Measurements from ENCODE around the gene ZC3H7B.
"Not testable (repeated sequence)": the region's sequence is repeated elsewhere in the genome, so short reads cannot be mapped to it uniquely, and the experiment has no call there.

The ZC3H7B gene, protein sequence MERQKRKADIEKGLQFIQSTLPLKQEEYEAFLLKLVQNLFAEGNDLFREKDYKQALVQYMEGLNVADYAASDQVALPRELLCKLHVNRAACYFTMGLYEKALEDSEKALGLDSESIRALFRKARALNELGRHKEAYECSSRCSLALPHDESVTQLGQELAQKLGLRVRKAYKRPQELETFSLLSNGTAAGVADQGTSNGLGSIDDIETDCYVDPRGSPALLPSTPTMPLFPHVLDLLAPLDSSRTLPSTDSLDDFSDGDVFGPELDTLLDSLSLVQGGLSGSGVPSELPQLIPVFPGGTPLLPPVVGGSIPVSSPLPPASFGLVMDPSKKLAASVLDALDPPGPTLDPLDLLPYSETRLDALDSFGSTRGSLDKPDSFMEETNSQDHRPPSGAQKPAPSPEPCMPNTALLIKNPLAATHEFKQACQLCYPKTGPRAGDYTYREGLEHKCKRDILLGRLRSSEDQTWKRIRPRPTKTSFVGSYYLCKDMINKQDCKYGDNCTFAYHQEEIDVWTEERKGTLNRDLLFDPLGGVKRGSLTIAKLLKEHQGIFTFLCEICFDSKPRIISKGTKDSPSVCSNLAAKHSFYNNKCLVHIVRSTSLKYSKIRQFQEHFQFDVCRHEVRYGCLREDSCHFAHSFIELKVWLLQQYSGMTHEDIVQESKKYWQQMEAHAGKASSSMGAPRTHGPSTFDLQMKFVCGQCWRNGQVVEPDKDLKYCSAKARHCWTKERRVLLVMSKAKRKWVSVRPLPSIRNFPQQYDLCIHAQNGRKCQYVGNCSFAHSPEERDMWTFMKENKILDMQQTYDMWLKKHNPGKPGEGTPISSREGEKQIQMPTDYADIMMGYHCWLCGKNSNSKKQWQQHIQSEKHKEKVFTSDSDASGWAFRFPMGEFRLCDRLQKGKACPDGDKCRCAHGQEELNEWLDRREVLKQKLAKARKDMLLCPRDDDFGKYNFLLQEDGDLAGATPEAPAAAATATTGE

DNA sequence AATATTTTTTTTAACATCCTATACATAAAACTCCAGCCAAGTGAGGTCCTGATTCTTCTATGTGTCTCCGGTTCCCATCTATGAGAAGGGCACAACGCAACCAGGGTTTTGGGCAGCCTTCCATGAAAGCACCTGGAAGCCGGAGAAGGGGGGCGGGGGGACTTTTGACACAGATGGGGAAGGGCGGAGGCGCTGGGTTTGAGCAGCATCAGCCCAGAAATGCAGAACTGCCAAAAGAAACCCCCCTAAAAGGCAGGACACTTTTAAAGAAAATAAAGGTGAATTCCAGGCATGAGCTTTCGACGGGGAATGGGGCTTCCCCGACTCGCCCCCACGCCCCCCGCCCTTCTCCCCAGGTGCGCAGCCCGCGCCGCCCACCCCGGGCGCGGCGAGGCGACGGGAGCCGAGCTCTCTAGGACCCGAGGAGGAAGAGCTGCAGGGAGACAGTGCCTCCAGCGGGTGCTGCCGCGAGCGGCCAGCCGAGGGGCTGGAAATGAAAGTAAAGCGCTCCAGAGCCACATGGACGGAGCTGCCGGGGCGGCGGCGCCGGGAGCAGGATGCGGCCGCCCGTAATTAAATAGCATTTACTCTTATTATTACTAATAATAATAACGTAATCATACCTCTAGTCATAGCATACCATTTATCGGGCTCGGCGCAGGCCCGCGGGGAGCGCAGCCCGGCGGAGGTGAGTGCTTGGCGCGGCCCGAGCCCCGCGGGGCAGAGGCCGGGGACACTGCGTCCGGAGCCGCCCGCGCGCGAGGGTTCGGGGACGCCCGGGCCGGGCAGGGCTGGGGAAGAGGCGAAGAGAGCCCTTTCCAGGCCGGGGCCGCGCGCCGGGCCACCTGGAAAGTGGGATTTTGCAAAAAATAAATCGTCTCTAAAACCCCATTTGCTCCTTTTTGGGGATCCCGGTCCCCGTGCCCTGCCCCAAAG lies at the start of gene ZC3H7B:
ZC3H7B (plus strand) TSS at position 441 of the 936 bp plus-strand sequence. CDS start 19,136 bp downstream, outside the sequence.
- Histone ChIP-seq H3K4me1 (ENCODE audit: control insufficient read depth, insufficient read depth, low read length) (peaks cover 11% of the 10 kb centered on the region), H3K9me3 (ENCODE audit: control insufficient read depth, insufficient read depth, low read length) (no peaks in the 10 kb centered on the region), H3K4me3 (ENCODE audit: low read depth, low read length) (peak within 1 kb of the TSS; percentile 63)

GRCh38 chr22:41252365-41252764 lies 49.0 kb upstream of the ZC3H7B start:
- H3K9ac ChIP-seq (ENCODE audit: low read depth, low read length), result no peak overlapping the region
- no peaks in the 10 kb centered on the region for H3K9me3 ChIP-seq (ENCODE audit: control insufficient read depth, insufficient read depth, low read length)
- no peak overlapping the region for H3K4me3 ChIP-seq (ENCODE audit: low read depth, low read length)
- H3K27me3 ChIP-seq (ENCODE audit: control insufficient read depth, insufficient read depth, low read length), result no peaks in the 10 kb centered on the region
- H3K4me1 ChIP-seq (ENCODE audit: control insufficient read depth, insufficient read depth, low read length), result no peaks in the 10 kb centered on the region
- H3K36me3 ChIP-seq (ENCODE audit: control insufficient read depth, insufficient read depth, low read length), result peaks cover 88% of the 10 kb centered on the region

More for the DNA sequence above, at the start of gene ZC3H7B:
- H3K9ac ChIP-seq (ENCODE audit: low read depth, low read length), result peak within 1 kb of the TSS; percentile 81
- no peaks in the 10 kb centered on the region for H3K27me3 ChIP-seq (ENCODE audit: control insufficient read depth, insufficient read depth, low read length)
- peaks cover 5% of the 10 kb centered on the region for H3K36me3 ChIP-seq (ENCODE audit: control insufficient read depth, insufficient read depth, low read length)

- Histone ChIP-seq H3K36me3 (ENCODE audit: control insufficient read depth, insufficient read depth, low read length) (peaks cover 89% of the 10 kb centered on the region), H3K9ac (ENCODE audit: low read depth, low read length) (no peak overlapping the region), H3K27me3 (ENCODE audit: control insufficient read depth, insufficient read depth, low read length) (no peaks in the 10 kb centered on the region), H3K4me1 (ENCODE audit: control insufficient read depth, insufficient read depth, low read length) (no peaks in the 10 kb centered on the region), H3K4me3 (ENCODE audit: low read depth, low read length) (no peak overlapping the region), H3K9me3 (ENCODE audit: control insufficient read depth, insufficient read depth, low read length) (no peaks in the 10 kb centered on the region)
Measured at GRCh38 chr22:41254230-41254629, 47.1 kb upstream of the ZC3H7B start.

DNA sequence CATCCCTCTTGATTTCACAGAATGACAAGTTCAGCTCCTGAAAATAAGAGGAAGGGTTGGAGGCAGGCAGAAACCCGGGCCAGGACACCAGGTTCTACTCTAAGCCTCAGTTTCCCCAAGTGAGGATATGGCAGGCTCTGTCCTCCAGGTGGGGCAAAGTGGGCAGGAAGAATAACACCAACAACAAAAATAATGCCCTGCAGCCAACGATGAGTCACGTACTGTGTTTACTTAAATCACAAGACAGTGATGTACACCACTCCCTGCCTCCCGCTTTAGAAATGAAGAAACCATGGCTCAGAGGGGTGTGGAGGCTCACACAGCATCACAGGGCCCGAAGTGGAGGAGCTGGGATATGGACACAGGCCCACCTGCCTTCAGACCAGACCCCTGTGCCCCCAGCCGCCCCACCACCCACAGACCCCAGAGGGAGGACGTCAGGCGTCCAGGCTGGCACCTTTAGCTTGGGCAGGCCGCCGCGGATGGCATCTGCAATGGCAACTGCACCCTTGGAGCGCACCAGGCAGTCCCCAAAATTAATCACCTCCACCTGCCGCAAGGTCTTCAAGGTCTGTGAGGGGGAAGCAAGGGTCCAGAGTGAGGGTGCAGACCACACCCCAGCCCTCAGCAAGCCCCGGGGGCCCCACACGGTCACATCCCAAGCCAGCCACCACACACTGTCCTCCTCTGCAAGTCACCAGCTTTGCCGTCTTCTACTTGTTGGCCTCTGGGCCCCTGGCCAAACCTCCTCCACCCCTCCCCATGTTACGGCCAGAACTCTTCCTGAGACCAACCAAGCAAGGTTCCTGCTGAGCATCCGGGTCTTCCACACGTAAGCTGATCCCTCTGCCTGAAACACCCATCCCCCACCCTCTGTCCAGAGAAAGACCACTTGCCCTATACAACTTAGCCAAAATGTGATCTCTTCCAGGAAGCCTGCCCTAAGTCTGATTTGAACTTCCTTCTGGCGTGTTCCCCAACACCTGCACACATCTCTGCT lies 44.8 kb upstream of the ZC3H7B start:
- Histone ChIP-seq H3K4me1 (ENCODE audit: control insufficient read depth, insufficient read depth, low read length) (no peaks in the 10 kb centered on the region), H3K9me3 (ENCODE audit: control insufficient read depth, insufficient read depth, low read length) (no peaks in the 10 kb centered on the region), H3K36me3 (ENCODE audit: control insufficient read depth, insufficient read depth, low read length) (peaks cover 80% of the 10 kb centered on the region), H3K9ac (ENCODE audit: low read depth, low read length) (no peak overlapping the region), H3K4me3 (ENCODE audit: low read depth, low read length) (no peak overlapping the region), H3K27me3 (ENCODE audit: control insufficient read depth, insufficient read depth, low read length) (no peaks in the 10 kb centered on the region)

GRCh38 chr22:41257696-41258095 lies 43.6 kb upstream of the ZC3H7B start:
- Histone ChIP-seq H3K27me3 (ENCODE audit: control insufficient read depth, insufficient read depth, low read length) (no peaks in the 10 kb centered on the region), H3K9ac (ENCODE audit: low read depth, low read length) (no peak overlapping the region), H3K9me3 (ENCODE audit: control insufficient read depth, insufficient read depth, low read length) (no peaks in the 10 kb centered on the region), H3K4me1 (ENCODE audit: control insufficient read depth, insufficient read depth, low read length) (no peaks in the 10 kb centered on the region), H3K36me3 (ENCODE audit: control insufficient read depth, insufficient read depth, low read length) (peaks cover 84% of the 10 kb centered on the region), H3K4me3 (ENCODE audit: low read depth, low read length) (no peak overlapping the region)

DNA sequence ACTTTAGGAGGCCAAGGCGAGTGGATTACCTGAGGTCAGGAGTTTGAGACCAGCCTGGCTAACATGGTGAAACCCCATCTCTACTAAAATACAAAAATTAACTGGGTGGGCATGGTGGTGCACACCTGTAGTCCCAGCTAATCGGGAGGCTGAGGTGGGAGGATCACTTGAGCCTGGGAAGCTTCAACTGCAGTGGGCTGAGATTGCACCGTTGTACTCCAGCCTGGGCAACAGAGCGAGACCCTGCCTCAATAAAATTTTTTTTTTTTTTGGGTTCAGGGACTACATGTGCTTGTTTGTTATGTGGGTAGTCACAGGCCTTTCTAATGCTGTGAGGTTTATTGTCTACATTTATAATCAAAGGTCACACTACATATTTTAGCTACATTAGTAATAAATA lies 41.6 kb upstream of the ZC3H7B start:
- not testable (repeated sequence) for H3K9ac ChIP-seq (ENCODE audit: low read depth, low read length); H3K4me1 ChIP-seq (ENCODE audit: control insufficient read depth, insufficient read depth, low read length); H3K27me3 ChIP-seq (ENCODE audit: control insufficient read depth, insufficient read depth, low read length); H3K9me3 ChIP-seq (ENCODE audit: control insufficient read depth, insufficient read depth, low read length); H3K4me3 ChIP-seq (ENCODE audit: low read depth, low read length)
- peaks cover 87% of the 10 kb centered on the region for H3K36me3 ChIP-seq (ENCODE audit: control insufficient read depth, insufficient read depth, low read length)

DNA sequence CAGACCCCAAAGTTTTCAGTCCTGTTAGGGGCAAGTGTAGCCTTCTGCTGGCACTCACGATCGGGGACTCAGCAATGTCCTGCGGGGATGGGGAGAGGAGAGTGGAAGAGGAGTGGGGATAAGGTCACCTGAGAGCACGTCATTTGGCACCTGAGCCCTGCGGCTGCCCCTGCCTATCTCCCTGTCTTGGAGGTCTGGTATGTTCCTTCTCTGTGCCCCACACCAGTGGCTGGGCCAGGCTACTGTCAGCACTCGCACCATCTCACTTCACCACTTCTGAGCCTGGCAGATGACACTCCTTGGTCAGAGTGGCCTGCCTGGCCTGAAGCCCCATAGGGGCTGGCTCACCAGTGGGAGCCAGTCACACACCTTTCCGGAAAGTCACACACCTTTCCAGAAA lies 40.5 kb upstream of the ZC3H7B start:
- Histone ChIP-seq H3K9me3 (ENCODE audit: control insufficient read depth, insufficient read depth, low read length) (no peaks in the 10 kb centered on the region), H3K4me3 (ENCODE audit: low read depth, low read length) (no peak overlapping the region), H3K4me1 (ENCODE audit: control insufficient read depth, insufficient read depth, low read length) (no peaks in the 10 kb centered on the region), H3K27me3 (ENCODE audit: control insufficient read depth, insufficient read depth, low read length) (no peaks in the 10 kb centered on the region), H3K36me3 (ENCODE audit: control insufficient read depth, insufficient read depth, low read length) (peaks cover 86% of the 10 kb centered on the region), H3K9ac (ENCODE audit: low read depth, low read length) (no peak overlapping the region)

GRCh38 chr22:41261541-41262249 lies 39.6 kb upstream of the ZC3H7B start:
- Histone ChIP-seq H3K9ac (ENCODE audit: low read depth, low read length) (no peak overlapping the region), H3K4me3 (ENCODE audit: low read depth, low read length) (no peak overlapping the region), H3K27me3 (ENCODE audit: control insufficient read depth, insufficient read depth, low read length) (no peaks in the 10 kb centered on the region), H3K9me3 (ENCODE audit: control insufficient read depth, insufficient read depth, low read length) (no peaks in the 10 kb centered on the region), H3K4me1 (ENCODE audit: control insufficient read depth, insufficient read depth, low read length) (no peaks in the 10 kb centered on the region), H3K36me3 (ENCODE audit: control insufficient read depth, insufficient read depth, low read length) (peaks cover 82% of the 10 kb centered on the region)

DNA sequence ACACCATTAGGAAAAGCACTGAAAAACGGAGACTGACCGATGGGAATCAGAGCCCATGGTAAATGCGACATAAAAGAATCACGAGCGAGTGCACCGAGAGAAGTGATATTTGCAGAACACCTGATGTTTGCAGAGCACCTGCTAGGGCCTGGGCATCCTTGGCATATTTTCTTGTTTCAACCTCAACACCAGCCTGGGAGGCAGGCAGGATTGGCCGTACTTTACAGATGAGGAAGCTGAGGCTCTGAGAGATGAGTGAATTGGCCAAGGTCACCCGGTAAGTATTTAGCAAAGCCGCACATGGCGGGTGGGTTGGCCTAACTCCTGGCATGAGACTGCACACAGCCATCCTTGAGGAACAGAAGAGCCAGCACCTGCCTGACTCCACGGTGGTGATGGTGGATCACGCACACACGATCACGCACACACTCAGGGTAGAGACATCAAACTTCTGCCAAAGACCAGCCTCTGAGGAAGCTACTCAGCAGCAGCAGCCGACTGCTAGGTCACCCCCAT lies 39.0 kb upstream of the ZC3H7B start:
- H3K4me3 ChIP-seq (ENCODE audit: low read depth, low read length), result no peak overlapping the region
- no peaks in the 10 kb centered on the region for H3K9me3 ChIP-seq (ENCODE audit: control insufficient read depth, insufficient read depth, low read length)
- H3K9ac ChIP-seq (ENCODE audit: low read depth, low read length), result no peak overlapping the region
- H3K36me3 ChIP-seq (ENCODE audit: control insufficient read depth, insufficient read depth, low read length), result peaks cover 79% of the 10 kb centered on the region
- H3K4me1 ChIP-seq (ENCODE audit: control insufficient read depth, insufficient read depth, low read length), result no peaks in the 10 kb centered on the region
- no peaks in the 10 kb centered on the region for H3K27me3 ChIP-seq (ENCODE audit: control insufficient read depth, insufficient read depth, low read length)

DNA sequence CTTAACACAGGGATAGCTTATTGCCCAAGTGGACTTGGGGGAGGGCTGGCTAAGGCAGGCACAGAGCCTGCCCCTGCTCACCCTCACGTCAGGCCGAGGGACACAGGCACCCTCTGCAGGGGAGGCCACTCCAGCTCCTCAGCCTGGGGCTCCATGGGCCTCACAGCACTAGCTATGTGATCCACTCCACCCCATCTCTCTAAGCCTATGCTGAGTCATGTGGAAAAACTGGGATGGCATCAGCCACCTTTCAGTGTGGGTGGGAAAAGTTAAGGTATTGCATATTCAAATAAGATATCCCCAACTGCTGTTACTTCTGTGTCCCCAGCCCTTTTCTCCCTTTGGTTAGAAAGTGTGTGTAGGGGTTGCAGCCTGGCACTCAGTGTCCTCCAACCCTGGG lies 37.6 kb upstream of the ZC3H7B start:
- Histone ChIP-seq H3K9me3 (ENCODE audit: control insufficient read depth, insufficient read depth, low read length) (no peaks in the 10 kb centered on the region), H3K36me3 (ENCODE audit: control insufficient read depth, insufficient read depth, low read length) (peaks cover 78% of the 10 kb centered on the region), H3K9ac (ENCODE audit: low read depth, low read length) (no peak overlapping the region), H3K27me3 (ENCODE audit: control insufficient read depth, insufficient read depth, low read length) (no peaks in the 10 kb centered on the region), H3K4me3 (ENCODE audit: low read depth, low read length) (no peak overlapping the region), H3K4me1 (ENCODE audit: control insufficient read depth, insufficient read depth, low read length) (no peaks in the 10 kb centered on the region)
